ENCODE data around the gene SALL1.

SALL1 gene

DNA sequence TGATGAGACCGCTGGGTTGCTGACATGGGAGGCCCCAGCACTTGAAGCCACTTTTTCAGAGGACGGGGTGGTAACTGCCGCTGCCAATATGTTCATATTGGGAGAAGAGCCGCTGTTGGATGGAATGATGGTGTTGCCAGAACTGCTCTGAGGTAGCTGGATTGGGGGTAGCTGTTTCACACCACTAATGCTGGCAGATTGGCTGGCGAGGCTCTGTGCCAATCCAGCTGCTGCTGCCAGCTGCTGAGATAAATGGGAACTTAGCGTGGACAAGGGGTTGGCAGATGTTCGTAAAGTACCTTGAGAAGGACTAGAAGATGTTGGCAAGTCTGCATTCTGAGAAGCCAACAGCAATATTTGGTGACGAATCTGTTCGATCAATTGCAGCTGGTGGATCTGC lies 10.0 kb downstream of the SALL1 start:
- no peak overlapping the region for H3K27ac ChIP-seq (ENCODE audit: low read depth, low read length)

DNA sequence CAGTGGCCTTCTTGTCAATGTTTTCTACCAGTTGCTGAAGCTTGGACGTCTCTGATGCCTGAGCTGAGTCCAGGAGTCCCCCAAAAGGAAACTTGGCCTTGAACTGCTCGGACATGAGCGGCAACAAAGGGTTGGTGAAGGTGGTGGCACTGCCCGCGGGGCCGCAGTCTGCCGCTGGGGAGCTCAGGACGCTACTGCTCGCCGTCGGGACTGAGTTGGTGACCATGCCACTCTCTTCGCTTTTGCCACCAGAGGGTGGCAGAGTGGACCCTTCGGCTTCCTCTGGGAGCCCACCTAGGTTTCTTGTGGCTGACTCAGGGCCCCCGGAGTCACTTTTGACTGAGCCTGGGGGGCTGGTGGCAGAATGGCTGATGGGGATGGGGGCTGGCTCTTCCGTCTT lies 11.0 kb downstream of the SALL1 start:
- no peak overlapping the region for H3K4me3 ChIP-seq (ENCODE audit: low read length)
- no peak for TF ChIP-seq CTCF (IDR thresholded peaks at IDR 0.05; ENCODE audit: low read depth, low read length, poor library complexity, severe bottlenecking)
- TF ChIP-seq EZH2phosphoT487 (IDR thresholded peaks at IDR 0.05; ENCODE audit: borderline replicate concordance, low read length): no peak
- peaks cover 6% of the 10 kb centered on the region; the same call in 1 of the 2 replicates for H3K9me3 ChIP-seq (ENCODE audit: control insufficient read depth, insufficient read depth, low read length)
- H3F3A ChIP-seq (ENCODE audit: control insufficient read depth, insufficient read depth): no peaks in the 10 kb centered on the region
- no peaks in the 10 kb centered on the region for H3K9me2 ChIP-seq (replicated peaks; ENCODE audit: control insufficient read depth, low read length)
- H3K4me1 ChIP-seq (ENCODE audit: control insufficient read depth, low read length): no peaks in the 10 kb centered on the region
- H3K27me3 ChIP-seq (ENCODE audit: control insufficient read depth, low read length): no peaks in the 10 kb centered on the region
- H3K79me2 ChIP-seq (ENCODE audit: control insufficient read depth, low read length): no peaks in the 10 kb centered on the region
- H4K20me1 ChIP-seq (ENCODE audit: control insufficient read depth, insufficient read depth, low read depth, low read length): no peaks in the 10 kb centered on the region
- no peak overlapping the region for H3K4me2 ChIP-seq (ENCODE audit: low read length)
- no peaks in the 10 kb centered on the region for H3K36me3 ChIP-seq (ENCODE audit: control insufficient read depth, low read length)
- no peak overlapping the region for H3K27ac ChIP-seq (ENCODE audit: low read depth, low read length)

More for the DNA sequence above, 10.0 kb downstream of the SALL1 start:
- H3K4me3 ChIP-seq (ENCODE audit: low read length): no peak overlapping the region
- no peaks in the 10 kb centered on the region for H4K20me1 ChIP-seq (ENCODE audit: control insufficient read depth, insufficient read depth, low read depth, low read length)
- H3K9me2 ChIP-seq (replicated peaks; ENCODE audit: control insufficient read depth, low read length): no peaks in the 10 kb centered on the region
- TF ChIP-seq EZH2phosphoT487 (IDR thresholded peaks at IDR 0.05; ENCODE audit: borderline replicate concordance, low read length) (no peak), CTCF (IDR thresholded peaks at IDR 0.05; ENCODE audit: low read depth, low read length, poor library complexity, severe bottlenecking) (no peak)
- H3K79me2 ChIP-seq (ENCODE audit: control insufficient read depth, low read length): no peaks in the 10 kb centered on the region
- H3F3A ChIP-seq (ENCODE audit: control insufficient read depth, insufficient read depth): no peaks in the 10 kb centered on the region
- no peaks in the 10 kb centered on the region for H3K4me1 ChIP-seq (ENCODE audit: control insufficient read depth, low read length)
- no peaks in the 10 kb centered on the region for H3K27me3 ChIP-seq (ENCODE audit: control insufficient read depth, low read length)
- H3K4me2 ChIP-seq (ENCODE audit: low read length): no peak overlapping the region
- H3K36me3 ChIP-seq (ENCODE audit: control insufficient read depth, low read length): no peaks in the 10 kb centered on the region
- peaks cover 6% of the 10 kb centered on the region; the same call in 1 of the 2 replicates for H3K9me3 ChIP-seq (ENCODE audit: control insufficient read depth, insufficient read depth, low read length)

- Histone ChIP-seq H3K4me2 (ENCODE audit: low read length) (no peak overlapping the region), H4K20me1 (ENCODE audit: control insufficient read depth, insufficient read depth, low read depth, low read length) (no peaks in the 10 kb centered on the region), H3K9me2 (replicated peaks; ENCODE audit: control insufficient read depth, low read length) (no peaks in the 10 kb centered on the region), H3K4me3 (ENCODE audit: low read length) (no peak overlapping the region), H3K27ac (ENCODE audit: low read depth, low read length) (no peak overlapping the region), H3K27me3 (ENCODE audit: control insufficient read depth, low read length) (no peaks in the 10 kb centered on the region), H3F3A (ENCODE audit: control insufficient read depth, insufficient read depth) (no peaks in the 10 kb centered on the region), H3K4me1 (ENCODE audit: control insufficient read depth, low read length) (no peaks in the 10 kb centered on the region), H3K9me3 (ENCODE audit: control insufficient read depth, insufficient read depth, low read length) (peaks cover 6% of the 10 kb centered on the region; the same call in 1 of the 2 replicates), H3K79me2 (ENCODE audit: control insufficient read depth, low read length) (no peaks in the 10 kb centered on the region), H3K36me3 (ENCODE audit: control insufficient read depth, low read length) (no peaks in the 10 kb centered on the region)
- TF ChIP-seq CTCF (IDR thresholded peaks at IDR 0.05; ENCODE audit: low read depth, low read length, poor library complexity, severe bottlenecking): no peak
- no peak for TF ChIP-seq EZH2phosphoT487 (IDR thresholded peaks at IDR 0.05; ENCODE audit: borderline replicate concordance, low read length)
Measured at GRCh38 chr16:51139568-51139967, 11.5 kb downstream of the SALL1 start.
